ENCODE measurements around the gene GNB5. TPM values are rescaled to one million over a fixed set of nuclear protein-coding genes. Genes with fewer than 3 reads are reported as not detected.

Gene GNB5
- total and polyA plus RNA-seq, 2 of the 13 experiments (the other 11 are each of a cell fraction or from before 2014, with no cell fraction given), result 13.7 to 14.4 TPM

DNA sequence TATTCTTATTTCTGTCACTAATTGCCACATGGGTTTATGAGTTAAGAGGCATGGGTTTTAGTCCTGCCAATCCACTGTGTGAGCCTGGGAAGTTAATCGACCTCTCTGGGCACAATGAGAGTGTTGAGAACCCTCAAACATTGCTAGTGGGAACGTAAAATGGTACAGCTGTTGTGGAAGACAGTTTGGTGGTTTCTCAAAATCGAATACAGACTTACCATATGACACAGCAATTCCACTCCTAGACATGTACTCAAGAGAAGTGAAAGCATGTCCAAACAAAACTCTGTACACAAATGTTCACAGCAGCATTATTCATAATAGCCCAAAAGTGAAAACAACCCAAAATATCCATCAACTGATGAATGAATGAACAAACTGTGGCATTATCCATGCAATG lies 5.7 kb upstream of the GNB5 start:
- Histone ChIP-seq H3K4me3 (replicated peaks in 1 of 3; ENCODE audit: insufficient read depth in 1 of 3, low read depth in 2 of 3, low read length in 3 of 3) (no peak overlapping the region), H3K27me3 (ENCODE audit: control insufficient read depth in 1 of 2, insufficient read depth in 2 of 2, low read length in 2 of 2) (no peaks in the 10 kb centered on the region), H3K79me2 (ENCODE audit: insufficient read depth, low read length) (no peaks in the 10 kb centered on the region), H3K36me3 (replicated peaks in 1 of 2; ENCODE audit: control insufficient read depth in 1 of 2, insufficient read depth in 2 of 2, low read length in 2 of 2) (peaks cover 9 to 32% of the 10 kb centered on the region in 2 experiments; a peak in 4 of 5 replicates), H3K4me2 (ENCODE audit: low read depth, low read length) (no peak overlapping the region), H3K9ac (ENCODE audit: insufficient read depth, low read depth, low read length) (no peak overlapping the region), H3K27ac (ENCODE audit: extremely low read length, insufficient read depth, low read length) (no peak overlapping the region), H2AFZ (ENCODE audit: low read length) (no peak overlapping the region), H4K20me1 (ENCODE audit: insufficient read depth, low read length) (no peaks in the 10 kb centered on the region), H3K9me3 (ENCODE audit: low read length) (no peaks in the 10 kb centered on the region), H3K4me1 (ENCODE audit: insufficient read depth, low read length) (no peaks in the 10 kb centered on the region)
- DNase-seq (ENCODE audit: low spot score), result no peak
- CTCF ChIA-PET (ENCODE audit: low intra/inter-chr PET ratio, low total read pairs), result no interaction called here
- intact Hi-C loops (cut with micrococcal nuclease; ENCODE audit: unreplicated experiment) (no loop called here), in situ Hi-C loops (cut with HindIII; ENCODE audit: extremely low pct_ligation_motif_present, low pct_unique_long_range_greater_than_20kb) (no loop called here)
- no TSS peak for BruUV-seq (replicated peaks)
- ATAC-seq, result no peak
- WGBS (ENCODE audit: low lambda C conversion rate), result 69% methylated on average over 3 of the region's 3 CpGs
- TF ChIP-seq ZNF281 (CRISPR knock-in tag; IDR thresholded peaks at IDR 0.05; ENCODE audit: borderline replicate concordance), result no peak
- no peak for TF ChIP-seq PLRG1 (conservative IDR thresholded peaks at IDR 0.05)
- TF ChIP-seq, protein P1, sequence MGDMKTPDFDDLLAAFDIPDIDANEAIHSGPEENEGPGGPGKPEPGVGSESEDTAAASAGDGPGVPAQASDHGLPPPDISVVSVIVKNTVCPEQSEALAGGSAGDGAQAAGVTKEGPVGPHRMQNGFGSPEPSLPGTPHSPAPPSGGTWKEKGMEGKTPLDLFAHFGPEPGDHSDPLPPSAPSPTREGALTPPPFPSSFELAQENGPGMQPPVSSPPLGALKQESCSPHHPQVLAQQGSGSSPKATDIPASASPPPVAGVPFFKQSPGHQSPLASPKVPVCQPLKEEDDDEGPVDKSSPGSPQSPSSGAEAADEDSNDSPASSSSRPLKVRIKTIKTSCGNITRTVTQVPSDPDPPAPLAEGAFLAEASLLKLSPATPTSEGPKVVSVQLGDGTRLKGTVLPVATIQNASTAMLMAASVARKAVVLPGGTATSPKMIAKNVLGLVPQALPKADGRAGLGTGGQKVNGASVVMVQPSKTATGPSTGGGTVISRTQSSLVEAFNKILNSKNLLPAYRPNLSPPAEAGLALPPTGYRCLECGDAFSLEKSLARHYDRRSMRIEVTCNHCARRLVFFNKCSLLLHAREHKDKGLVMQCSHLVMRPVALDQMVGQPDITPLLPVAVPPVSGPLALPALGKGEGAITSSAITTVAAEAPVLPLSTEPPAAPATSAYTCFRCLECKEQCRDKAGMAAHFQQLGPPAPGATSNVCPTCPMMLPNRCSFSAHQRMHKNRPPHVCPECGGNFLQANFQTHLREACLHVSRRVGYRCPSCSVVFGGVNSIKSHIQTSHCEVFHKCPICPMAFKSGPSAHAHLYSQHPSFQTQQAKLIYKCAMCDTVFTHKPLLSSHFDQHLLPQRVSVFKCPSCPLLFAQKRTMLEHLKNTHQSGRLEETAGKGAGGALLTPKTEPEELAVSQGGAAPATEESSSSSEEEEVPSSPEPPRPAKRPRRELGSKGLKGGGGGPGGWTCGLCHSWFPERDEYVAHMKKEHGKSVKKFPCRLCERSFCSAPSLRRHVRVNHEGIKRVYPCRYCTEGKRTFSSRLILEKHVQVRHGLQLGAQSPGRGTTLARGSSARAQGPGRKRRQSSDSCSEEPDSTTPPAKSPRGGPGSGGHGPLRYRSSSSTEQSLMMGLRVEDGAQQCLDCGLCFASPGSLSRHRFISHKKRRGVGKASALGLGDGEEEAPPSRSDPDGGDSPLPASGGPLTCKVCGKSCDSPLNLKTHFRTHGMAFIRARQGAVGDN (CRISPR knock-in tag; IDR thresholded peaks at IDR 0.05), result no peak
- TF ChIP-seq HOXD1 (CRISPR knock-in tag; IDR thresholded peaks at IDR 0.05), result no peak
- no peak for TF ChIP-seq NCOA1 (CRISPR knock-in tag; IDR thresholded peaks at IDR 0.05)
- POLR2A ChIA-PET, result no interaction called here
- no peak for FAIRE-seq

Data from HepG2 (cell line).